HEK293 (cell line): Measurements from ENCODE around the gene ARHGAP26.

Experiments
- ZBTB17 ChIP-seq: fragments of 450-650 bp; formaldehyde crosslinking; IDR thresholded peaks from 2 replicates; pipeline ENCODE4 v1.5.1; 2016; ENCODE audit warnings: missing biosample characterization, missing genetic modification characterization
- ZNF843 ChIP-seq: fragments of 450-650 bp; formaldehyde crosslinking; IDR thresholded peaks from 2 replicates; pipeline ENCODE4 v1.5.1; 2016; ENCODE audit warnings: missing biosample characterization, missing genetic modification characterization
- TF ChIP-seq, protein P1 (sequence below): fragments of 450-650 bp; formaldehyde crosslinking; IDR thresholded peaks from 2 replicates; pipeline ENCODE4 v1.5.1; 2016; ENCODE audit warnings: missing biosample characterization, missing genetic modification characterization, borderline replicate concordance
- TF ChIP-seq, protein P2 (sequence below): fragments of 450-650 bp; formaldehyde crosslinking; IDR thresholded peaks from 2 replicates; pipeline ENCODE4 v1.5.1; 2016; ENCODE audit warnings: missing biosample characterization, missing genetic modification characterization
- TF ChIP-seq, protein P3 (sequence below): fragments of 450-650 bp; formaldehyde crosslinking; IDR thresholded peaks from 2 replicates; pipeline ENCODE4 v1.5.1; 2016; ENCODE audit warnings: missing biosample characterization, missing genetic modification characterization

DNA sequence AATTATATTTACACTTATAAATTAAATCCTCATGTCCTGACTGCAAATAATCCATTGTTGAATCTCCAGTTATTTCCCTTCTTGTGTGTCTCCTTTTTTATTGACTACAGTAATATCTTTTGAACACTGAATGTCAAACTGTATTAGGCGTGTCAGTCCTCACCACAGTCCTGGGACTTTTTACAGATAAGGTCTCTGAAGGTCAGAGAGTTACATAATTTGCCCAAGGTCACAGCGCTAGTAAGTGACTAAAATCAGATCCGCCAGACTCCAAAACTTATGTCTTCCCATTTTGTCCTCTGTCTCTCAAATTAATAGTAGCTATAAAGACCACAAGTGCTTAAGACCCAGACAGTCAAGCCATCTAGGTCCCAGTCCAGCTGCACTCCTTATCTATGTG, 359.0 kb downstream of the ARHGAP26 start:
- TF ChIP-seq, protein P1, sequence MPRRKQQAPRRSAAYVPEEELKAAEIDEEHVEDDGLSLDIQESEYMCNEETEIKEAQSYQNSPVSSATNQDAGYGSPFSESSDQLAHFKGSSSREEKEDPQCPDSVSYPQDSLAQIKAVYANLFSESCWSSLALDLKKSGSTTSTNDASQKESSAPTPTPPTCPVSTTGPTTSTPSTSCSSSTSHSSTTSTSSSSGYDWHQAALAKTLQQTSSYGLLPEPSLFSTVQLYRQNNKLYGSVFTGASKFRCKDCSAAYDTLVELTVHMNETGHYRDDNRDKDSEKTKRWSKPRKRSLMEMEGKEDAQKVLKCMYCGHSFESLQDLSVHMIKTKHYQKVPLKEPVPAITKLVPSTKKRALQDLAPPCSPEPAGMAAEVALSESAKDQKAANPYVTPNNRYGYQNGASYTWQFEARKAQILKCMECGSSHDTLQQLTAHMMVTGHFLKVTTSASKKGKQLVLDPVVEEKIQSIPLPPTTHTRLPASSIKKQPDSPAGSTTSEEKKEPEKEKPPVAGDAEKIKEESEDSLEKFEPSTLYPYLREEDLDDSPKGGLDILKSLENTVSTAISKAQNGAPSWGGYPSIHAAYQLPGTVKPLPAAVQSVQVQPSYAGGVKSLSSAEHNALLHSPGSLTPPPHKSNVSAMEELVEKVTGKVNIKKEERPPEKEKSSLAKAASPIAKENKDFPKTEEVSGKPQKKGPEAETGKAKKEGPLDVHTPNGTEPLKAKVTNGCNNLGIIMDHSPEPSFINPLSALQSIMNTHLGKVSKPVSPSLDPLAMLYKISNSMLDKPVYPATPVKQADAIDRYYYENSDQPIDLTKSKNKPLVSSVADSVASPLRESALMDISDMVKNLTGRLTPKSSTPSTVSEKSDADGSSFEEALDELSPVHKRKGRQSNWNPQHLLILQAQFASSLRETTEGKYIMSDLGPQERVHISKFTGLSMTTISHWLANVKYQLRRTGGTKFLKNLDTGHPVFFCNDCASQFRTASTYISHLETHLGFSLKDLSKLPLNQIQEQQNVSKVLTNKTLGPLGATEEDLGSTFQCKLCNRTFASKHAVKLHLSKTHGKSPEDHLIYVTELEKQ (tag by site-specific recombination), result no peak
- TF ChIP-seq, protein P2, sequence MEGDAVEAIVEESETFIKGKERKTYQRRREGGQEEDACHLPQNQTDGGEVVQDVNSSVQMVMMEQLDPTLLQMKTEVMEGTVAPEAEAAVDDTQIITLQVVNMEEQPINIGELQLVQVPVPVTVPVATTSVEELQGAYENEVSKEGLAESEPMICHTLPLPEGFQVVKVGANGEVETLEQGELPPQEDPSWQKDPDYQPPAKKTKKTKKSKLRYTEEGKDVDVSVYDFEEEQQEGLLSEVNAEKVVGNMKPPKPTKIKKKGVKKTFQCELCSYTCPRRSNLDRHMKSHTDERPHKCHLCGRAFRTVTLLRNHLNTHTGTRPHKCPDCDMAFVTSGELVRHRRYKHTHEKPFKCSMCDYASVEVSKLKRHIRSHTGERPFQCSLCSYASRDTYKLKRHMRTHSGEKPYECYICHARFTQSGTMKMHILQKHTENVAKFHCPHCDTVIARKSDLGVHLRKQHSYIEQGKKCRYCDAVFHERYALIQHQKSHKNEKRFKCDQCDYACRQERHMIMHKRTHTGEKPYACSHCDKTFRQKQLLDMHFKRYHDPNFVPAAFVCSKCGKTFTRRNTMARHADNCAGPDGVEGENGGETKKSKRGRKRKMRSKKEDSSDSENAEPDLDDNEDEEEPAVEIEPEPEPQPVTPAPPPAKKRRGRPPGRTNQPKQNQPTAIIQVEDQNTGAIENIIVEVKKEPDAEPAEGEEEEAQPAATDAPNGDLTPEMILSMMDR (tag by site-specific recombination), result no peak
- TF ChIP-seq ZNF843 (tag by site-specific recombination) (no peak), ZBTB17 (tag by site-specific recombination) (no peak)
- TF ChIP-seq, protein P3, sequence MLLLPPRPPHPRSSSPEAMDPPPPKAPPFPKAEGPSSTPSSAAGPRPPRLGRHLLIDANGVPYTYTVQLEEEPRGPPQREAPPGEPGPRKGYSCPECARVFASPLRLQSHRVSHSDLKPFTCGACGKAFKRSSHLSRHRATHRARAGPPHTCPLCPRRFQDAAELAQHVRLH (tag by site-specific recombination), result no peak
